HFF-Myc (cell line): ENCODE data around the gene TAF10.

Experiments
- DNase-seq: peaks from one replicate; pipeline ENCODE4 v3.0.0-alpha.2; 2011; ENCODE audit warnings: low read depth; ENCODE audit errors: extremely low read depth
- H3K4me3 ChIP-seq: replicated peaks from 2 replicates; pipeline ENCODE4 v1.5.1; 2011; ENCODE audit warnings: low read depth, mild to moderate bottlenecking, control low read depth, low read length
- TF ChIP-seq, protein P1 (sequence below): IDR thresholded peaks from 2 replicates; pipeline ENCODE4 v1.5.1; 2012; ENCODE audit warnings: mild to moderate bottlenecking, low read depth, low read length, control low read depth; ENCODE audit errors: missing control alignments

Gene TAF10

DNA sequence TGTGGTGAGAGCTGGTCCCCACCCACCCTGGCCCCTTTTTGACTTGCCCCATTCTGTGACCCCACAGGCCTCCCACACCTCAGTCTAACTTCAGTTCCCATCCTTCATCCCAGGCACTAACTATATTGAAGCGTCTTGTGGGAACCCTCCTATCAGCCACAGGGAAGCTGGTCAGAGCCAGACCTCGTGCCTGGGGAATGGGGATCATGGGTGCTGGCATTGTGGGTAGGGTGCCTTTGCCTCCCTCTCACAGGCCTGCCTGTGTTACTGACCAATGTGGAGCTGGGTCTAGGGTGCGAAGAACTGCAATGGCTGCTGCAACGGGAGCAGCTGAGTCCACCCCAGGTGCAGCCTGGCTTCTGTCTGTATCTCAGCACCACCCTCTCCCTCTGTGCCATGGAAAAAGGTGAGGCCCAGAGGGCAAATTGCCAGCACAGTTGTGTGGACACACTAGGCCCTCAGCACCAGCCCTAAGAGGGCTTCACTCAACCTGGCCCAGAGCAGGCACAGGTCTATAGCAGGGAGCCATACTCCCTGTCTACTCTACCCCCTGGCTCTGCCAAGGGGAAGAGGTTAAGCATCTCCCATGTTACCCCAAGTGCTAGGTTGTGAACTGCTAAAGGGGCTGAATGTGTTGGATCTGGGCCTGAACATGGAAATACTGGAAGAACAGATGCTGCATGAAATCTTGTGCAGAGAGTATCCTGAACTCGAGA lies 45.9 kb downstream of the TAF10 start:
- TF ChIP-seq, protein P1, sequence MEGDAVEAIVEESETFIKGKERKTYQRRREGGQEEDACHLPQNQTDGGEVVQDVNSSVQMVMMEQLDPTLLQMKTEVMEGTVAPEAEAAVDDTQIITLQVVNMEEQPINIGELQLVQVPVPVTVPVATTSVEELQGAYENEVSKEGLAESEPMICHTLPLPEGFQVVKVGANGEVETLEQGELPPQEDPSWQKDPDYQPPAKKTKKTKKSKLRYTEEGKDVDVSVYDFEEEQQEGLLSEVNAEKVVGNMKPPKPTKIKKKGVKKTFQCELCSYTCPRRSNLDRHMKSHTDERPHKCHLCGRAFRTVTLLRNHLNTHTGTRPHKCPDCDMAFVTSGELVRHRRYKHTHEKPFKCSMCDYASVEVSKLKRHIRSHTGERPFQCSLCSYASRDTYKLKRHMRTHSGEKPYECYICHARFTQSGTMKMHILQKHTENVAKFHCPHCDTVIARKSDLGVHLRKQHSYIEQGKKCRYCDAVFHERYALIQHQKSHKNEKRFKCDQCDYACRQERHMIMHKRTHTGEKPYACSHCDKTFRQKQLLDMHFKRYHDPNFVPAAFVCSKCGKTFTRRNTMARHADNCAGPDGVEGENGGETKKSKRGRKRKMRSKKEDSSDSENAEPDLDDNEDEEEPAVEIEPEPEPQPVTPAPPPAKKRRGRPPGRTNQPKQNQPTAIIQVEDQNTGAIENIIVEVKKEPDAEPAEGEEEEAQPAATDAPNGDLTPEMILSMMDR = no peak
- DNase-seq = no peak
- no peak overlapping the region for H3K4me3 ChIP-seq

DNA sequence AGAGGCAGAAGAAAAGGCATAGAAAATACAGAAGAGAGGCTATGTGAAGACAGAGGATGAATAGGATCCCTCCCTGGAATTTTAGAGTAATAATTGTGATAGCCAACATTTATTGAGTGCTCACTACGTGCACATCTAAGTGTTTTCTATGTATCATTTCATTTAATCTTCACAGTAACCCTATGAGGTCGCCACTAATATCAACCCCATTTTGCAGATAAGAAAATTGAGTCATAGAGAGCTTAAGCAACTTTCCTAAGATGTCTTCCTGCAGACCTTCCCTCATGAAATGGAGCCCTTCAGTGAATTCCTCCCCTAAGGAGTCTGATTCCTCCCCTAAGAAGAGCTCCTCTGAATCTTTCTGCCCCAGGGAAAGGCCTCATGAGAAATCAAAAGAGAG lies 46.7 kb downstream of the TAF10 start:
- H3K4me3 ChIP-seq = no peak overlapping the region
- DNase-seq = no peak
- TF ChIP-seq, protein P1 = no peak

DNA sequence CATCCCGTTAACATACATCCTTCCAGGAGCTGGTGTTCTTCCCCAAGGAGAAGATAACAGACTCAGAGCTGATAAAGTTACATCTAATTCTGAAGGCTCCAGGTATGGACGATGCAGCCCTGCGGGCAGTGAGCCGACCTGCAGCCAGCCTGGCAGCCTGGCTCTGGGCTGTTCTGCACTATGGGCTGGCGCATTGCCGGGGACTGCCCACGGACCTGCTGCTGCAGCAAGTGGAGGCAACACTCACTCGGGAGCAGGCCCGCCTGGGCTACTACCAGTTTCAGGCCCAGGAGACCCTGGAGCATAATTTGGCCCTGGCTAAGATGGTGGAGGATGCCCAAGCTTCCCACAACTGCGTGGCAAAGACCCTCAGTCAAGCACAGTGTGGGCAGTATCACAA lies 48.3 kb downstream of the TAF10 start:
- H3K4me3 ChIP-seq = no peak overlapping the region
- TF ChIP-seq, protein P1 = no peak
- DNase-seq = no peak

DNA sequence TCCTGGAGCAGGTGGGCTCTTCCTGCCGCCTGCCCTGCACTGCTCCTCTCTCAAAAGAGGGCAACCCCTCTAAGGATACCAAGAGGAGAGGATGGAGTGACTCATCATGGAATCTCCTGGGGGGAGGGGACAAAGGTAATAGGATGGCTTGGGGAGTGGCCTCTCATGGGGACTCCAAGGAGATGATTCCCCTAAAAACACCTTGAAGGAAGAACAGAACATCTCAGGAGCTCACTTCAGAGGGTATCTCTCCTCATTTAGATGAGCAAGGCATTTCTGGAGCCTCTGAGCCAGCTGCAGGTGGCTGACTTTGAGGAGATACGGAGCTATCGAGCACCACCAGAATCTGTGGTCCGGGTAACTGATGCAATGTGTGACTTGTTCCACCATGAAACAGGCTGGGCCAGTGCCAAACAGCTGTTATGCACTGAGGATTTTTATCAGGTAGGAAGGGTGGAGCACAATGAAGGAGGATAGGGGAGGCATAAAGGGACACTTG lies 48.8 kb downstream of the TAF10 start:
- H3K4me3 ChIP-seq = no peak overlapping the region
- no peak for DNase-seq
- TF ChIP-seq, protein P1 = no peak

DNA sequence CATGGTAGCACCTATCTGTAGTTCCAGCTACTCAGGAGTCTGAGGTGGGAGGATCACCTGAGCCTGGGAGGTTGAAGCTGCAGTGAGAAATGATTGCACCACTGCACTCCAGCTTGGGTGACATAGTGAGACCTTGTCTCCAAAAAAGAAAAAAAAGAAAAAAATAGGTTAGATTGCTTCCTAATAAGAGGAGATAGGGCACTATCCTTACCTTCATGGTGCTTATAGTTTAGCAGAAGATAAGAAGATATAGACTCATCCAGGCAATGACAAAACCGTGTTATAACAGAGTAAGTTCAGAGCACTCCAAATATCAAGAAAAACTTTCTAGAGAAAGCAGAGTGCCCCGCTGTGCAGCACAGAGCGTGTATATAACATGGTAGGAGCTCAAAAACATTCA lies 50.7 kb downstream of the TAF10 start:
- no peak overlapping the region for H3K4me3 ChIP-seq
- TF ChIP-seq, protein P1 = no peak
- DNase-seq = no peak
